ENCODE measurements around the gene CTNNBIP1.

- TF ChIP-seq TAF1 (IDR thresholded peaks at IDR 0.05; ENCODE audit: borderline replicate concordance, insufficient read depth, low read length) (no peak), REST (IDR thresholded peaks at IDR 0.05; ENCODE audit: insufficient read depth in 1 of 2, low read depth in 2 of 2, low read length in 2 of 2) (no peak), POLR2AphosphoS5 (IDR thresholded peaks at IDR 0.05; ENCODE audit: low read depth, low read length) (no peak), SIN3A (IDR thresholded peaks at IDR 0.05; ENCODE audit: borderline replicate concordance, insufficient read depth, low read length) (no peak), FOXP2 (optimal IDR thresholded peaks at IDR 0.05; ENCODE audit: borderline replicate concordance, extremely low read depth, extremely low read length, insufficient read depth) (no peak)
Measured at GRCh38 chr1:9871021-9871420, 39.0 kb downstream of the CTNNBIP1 start.
